Activated T-cell treated with anti-CD3 and anti-CD28 coated beads, Interleukin-2, amount 50 U/mL, for 48 hours (primary cell): ENCODE data around the gene FCGBP.

Experiments used
- DNase-seq, 2 experiments: peaks; one replicate each; pipeline ENCODE4 v3.0.0-alpha.2; 2020

The FCGBP gene

DNA sequence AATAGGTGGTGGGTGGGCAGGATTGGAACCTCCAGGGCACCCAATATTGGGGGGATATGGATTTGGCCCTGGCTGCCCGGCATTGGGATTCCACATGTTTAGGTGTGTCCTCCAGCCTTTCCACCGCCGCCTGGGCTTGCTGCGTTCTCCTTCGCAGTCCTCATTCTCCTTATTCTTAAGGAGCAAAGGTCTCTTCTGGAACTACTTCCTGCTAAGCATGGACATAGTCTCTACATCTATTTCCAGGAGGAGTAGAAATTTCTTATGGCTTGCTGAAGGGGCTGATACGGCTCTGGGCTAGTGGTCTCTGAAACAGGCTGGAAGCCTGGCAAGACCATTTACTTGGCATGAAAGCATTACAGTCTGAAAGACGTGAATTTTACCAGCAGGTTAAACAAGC, 9.2 kb upstream of the FCGBP start:
- peak; percentile 16 to 17 for DNase-seq

DNA sequence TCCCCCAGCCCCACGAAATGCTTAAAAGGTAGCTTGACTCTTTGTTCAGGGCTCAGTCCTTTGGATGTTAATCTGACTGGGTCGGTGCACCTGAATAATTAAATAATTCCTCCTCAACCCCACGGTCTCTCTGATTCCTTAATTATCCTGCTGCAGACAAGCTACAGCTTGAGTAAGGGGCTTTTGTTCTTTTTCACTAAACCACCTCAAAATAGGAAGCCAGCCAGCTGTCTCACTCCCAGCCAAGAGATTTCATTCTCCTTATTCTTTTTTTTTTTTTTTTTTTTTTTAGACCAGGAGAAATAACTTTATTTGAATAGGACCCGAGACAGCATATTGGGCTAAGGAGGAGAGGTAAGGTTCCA, 7.9 kb upstream of the FCGBP start:
- peak; percentile 16 to 17 for DNase-seq

DNA sequence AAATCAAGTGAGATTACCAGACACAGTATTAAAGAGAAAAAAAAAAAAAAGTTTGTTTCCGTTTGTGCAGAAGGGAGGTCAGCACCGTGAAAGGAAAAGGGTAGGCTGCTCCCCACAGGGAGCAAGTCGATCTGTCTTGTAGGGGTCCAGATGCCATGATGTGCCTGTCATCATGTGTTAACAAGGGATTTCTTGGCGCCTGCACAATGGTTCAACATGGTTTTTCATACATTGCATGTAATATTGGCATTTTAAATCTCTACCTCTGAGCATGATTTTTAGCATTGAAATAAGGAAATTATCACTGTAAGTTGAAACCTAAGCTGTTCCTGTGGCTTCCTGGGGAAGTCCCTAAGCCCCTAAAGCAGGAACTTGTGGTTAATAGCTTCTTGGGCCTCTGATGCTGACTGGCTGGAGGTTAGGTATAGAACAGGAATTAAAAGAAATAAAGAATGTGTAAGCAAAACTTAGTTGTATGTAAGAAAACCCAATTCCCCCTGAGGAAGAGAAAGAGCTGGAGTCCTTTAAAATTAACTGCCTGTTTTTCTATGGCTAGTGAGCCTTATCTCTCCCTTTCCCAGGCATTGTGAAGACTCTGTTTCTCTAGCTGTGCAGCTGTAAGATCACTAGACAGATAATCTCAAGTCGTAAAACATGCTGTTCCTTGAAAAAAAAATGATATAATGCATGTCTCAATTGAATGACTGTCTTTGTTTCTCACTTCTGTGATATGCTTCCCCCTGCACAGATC, 7.4 kb upstream of the FCGBP start:
- DNase-seq: peak; percentile 35 to 47

DNA sequence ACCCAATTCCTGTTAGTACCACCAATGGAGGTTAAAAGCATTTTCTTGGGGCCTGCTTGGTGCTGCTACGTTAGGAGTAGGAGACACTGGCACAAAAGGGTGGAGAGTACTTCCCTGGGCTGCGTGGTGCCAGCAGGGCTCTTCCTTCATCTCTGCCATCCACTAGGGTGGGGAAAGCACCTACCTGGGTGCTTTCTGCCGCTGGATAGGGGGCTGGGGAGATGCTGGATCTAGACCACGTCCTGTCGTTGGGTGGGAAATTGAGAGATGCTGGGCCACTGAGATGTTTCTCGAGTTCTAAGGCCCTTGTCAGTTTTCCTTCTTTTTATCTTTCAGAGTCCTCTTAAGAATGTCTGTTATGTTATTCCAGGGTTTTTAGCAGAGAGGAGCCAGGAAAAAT, 6.7 kb upstream of the FCGBP start:
- peak; percentile 30 to 34 for DNase-seq

DNA sequence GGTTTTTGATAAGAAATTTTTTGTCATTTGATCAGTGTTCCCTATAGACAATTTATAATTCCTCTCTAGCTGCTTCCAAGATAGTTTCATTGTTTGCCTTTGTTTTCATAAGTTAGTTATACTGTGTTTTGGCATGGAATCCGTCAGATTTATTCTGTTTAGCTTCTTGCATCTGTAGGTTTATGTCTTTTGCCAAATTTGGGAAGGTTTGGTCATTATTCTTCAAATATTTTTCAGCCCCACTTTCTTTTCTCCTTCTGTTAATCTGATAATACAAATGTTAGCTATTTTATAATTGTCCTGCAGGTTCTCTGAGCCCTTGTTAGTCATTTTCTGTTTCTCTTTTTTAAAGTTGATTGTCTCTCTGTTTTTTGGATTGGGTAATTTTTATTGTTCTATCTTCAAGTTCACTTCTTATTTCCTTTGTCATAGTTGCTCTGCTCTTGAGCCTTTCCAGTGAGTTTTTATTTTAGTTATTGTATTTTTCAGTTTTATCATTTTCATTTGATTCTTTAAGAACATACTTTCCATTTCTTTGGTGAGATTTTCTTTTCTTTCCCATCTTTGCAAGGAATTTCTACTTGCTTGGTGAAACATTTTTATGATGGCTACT, 5.9 kb upstream of the FCGBP start:
- DNase-seq: no peak

DNA sequence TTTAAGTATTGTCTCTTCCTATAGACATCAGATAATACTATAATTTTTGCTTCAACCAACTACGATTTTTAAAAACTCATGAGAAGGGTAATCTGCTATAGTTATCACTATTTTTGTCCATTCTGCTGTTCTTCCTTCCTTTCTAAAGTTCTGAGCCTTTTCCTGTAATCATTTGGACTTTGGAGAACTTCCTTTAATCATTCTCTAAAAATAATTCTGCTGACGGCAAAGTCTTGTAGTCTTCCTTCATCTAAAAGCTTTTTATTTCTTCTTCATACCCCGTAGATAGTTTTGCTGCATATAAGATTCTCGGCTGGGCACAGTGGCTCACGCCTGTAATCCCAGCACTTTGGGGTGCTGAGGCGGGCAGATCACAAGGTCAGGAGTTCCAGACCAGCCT, 5.1 kb upstream of the FCGBP start:
- no peak for DNase-seq

DNA sequence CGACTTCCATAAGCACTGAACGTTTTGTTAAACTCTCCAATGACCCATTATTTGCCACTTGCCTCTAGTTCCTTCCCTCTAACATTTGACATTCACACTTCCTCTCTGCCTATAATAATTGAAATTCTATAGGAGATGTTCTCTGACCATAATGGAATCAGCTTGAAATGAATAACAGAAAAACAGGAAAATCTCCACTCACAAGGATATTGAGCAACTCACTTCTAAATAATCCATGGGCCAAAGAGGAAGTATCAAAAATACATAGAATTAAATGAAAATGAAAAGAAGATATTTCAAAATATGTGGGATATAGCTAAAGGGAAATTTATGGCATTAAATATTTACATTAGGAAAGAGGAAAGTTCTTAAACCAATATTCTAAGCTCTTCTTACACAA, 3.4 kb upstream of the FCGBP start:
- no peak for DNase-seq

DNA sequence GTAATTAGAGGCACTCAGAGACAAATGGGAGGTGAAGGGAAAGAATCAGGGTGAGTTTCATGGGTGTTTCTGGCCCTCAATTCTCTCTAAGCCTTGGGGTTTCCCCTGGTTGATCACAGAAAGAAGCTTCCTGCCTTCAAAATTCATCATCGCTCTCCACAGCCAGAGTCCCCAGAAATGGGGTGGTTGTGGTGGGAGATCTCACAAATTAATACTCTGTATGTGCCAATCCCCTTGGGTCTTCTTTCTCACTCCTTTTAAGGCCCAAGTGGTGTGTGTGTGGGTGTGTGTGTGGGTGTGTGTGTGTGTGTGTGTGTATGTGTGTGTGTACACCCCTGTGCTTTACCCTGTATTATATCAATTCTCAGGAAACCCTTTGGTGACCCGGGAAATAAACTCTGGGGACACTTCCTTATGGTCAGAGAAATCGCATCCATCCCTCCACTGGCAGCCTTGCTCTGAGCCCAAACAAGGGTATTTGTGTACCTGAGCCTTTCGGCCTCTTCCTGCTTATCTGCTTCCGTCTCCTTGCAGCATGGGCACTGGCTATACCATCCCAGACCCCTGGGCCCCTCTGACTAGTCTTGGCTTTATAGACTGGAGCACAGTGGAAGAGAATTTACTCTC, 2.8 kb upstream of the FCGBP start:
- peak; percentile 48 to 66 for DNase-seq

DNA sequence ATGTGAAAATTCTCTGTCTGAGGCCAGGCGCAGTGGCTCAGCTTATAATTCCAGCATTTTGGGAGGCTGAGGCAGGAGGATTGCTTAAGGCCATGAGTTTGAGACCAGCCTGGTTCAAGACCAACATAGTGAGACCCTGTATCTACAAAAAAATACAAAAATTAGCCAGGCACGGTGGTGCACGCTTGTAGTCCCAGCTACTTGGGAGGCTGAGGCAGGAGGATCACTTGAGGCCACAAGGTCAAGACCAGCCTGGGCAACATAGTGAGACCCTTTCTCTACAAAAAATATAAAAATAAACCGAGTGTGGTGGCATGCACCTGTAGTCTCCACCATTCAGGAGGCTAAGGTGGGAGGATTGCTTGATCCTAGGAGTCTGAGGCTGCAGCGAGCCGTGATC, 2.2 kb upstream of the FCGBP start:
- DNase-seq: no peak

DNA sequence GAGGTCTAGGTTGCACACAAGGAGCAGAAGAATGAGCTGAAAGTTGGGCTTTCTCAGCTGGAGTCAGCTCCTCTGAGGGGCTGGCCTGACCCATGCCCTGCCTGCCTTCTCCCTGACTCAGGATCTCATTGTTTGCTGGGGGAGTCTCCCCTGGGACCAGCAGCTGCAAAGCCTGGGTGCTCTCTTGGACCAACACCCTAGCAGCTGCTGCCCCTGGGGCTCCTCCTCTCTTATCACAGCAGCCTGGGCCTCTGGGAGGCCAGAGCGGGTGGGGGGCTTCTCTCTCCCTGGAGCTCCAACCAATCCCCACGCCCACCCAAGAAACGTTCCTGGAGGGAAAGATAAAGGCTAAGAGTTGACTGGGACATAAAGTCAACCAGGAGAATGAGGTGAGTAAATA, 1.6 kb upstream of the FCGBP start:
- no peak for DNase-seq

DNA sequence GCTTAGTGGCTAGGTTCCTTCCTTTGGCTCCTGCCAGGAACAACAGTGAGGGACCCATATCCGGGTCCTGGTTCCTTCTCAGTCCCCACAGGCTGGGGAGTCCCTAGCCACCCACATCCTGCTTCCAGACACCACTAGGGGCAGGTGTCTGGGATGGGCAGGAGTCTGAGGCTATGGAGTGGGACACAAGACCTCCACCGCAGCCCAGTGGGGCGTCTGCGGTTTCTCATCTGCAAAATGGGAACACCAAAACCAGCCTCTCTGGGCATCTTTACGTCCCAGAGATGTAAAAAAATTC, 879 bp upstream of the FCGBP start:
- DNase-seq: no peak

DNA sequence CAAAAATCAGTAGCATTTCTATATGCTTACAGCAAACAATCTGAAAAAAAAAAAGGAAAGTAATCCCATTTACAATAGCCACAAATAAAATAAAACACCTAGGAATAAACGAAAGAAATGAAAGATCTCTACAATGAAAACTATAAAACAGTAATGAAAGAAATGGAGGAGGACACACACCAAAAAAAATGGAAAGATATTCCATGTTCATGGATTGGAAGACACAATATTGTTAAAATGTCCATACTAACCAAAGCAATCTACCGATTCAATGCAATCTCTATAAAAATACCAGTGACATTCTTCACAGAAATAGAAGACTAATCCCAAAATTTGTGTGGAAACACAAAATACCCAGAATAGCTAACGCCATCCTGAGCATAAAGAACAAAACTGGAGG, 4.7 kb downstream of the FCGBP start:
- no peak for DNase-seq

DNA sequence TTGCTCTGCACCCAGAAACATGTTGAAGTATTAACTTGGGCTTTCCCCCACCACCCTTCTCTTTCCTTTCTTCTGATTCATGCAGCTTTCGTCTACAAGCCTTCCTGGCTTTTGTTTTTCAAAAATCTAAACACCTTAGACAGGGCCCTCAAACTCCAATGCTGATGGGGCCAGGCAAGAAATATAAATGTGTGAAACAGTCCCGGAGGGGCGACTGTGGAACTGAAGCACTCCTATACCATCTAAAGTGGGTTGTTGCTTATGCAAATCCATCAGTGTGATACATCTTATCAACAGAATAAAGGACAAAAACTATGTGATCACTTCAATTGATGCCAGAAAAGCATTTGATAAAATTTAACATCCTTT, 6.1 kb downstream of the FCGBP start:
- DNase-seq: no peak

DNA sequence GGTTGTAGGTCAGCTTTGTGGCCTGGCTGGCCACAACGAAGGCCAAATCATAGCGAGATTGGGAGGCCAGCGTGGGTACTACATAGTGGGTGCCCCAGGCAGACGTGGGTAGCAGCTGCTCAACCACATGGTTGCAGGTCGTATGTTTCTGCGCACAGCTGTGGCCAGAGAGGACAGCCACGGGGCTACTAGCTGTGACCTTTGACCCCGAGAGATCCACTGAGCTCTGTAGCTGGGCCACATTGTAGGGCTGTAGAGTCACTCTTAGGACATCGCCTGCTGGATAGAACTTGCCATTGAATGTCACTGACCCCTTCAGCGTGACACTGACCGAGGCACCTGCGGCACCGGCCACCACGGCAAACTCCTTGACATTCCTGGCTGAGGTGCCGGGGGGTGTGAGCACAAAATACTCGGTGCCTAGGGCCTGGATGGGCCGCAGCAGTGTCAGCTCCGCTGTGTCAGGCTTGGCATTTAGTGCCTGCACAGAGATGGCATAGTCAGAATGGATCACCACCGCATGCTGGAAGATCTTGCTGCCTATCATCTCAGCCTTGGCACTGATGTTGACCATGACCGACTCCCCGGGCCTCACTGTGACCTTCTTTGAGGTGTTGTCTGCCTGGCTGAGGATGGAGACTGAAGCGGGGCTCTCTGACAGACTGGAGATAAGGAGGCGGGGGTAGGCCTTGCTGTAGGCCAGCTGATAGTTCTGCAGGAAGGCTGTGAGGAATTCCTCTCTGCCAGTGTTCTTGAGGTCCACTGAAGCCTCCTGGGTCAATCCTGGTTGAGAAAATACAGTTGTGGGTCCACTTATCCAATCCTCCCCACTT, 6.7 kb downstream of the FCGBP start:
- DNase-seq: peak; percentile 15 to 20

DNA sequence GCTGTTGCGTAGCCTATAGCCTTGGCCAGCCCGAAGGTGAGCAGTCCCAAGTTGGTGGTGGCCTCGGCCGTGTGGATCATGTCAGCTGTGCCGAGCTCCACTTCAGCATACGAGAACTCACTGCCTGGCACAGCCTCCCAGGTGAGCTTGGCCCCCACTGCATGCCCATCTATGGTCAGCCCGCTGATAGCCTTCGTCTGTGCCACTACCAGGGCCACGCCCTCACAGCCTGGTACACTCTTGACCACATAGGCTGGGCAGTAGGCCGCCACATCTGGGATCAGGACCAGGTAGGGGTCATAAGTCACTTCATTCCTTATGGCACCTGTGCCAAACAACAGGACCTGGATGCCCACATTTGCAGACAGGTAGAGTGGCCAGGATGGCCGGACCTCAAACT, 7.4 kb downstream of the FCGBP start:
- DNase-seq: peak in 1 of 2 experiments; percentile 14

DNA sequence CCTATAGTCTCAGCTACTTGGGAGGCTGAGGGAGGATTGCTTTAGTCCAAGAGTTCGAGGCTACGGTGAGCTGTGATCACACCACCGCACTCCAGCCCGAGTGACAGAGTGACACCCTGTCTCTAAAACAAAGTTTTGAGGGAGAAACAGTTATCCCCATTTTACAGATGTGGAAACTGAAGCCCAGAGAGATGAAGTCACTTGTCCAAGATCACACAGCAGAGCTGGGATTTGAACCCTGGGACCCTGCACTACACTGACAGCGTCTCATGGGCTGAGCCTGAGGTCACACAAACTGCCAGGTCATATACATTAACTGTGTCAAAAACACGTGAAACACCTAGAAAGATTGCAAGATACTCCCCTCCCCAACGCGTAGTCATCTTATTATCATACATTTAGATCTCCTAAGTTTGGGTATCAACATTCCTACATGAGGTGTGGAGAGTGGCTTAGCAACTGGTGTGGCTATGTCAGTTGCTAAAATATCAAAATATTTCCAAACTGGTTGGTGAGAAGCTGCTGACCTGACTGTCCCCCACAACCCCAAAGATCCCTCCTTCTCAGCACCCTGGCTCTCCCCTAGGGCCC, 8.2 kb downstream of the FCGBP start:
- peak in 1 of 2 experiments; percentile 14 for DNase-seq

DNA sequence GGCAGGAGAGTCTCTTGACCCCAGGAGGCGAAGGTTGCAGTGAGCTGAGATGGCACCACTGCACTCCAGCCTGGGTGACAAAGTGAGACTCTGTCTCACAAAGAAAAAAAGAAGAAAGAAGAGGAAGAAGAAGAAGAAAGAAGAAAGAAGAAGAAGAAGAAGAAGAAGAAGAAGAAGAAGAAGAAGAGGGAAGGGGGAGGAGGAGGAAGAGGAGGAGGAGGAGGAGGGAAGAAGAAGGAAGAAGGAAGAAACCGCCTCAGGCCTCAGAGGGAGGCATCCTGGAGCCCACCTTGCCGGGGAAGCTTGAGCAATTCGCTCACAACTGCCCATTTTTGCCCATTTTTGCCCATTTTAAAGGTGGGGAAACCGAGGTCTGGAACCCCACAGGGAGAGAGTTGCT, 9.5 kb downstream of the FCGBP start:
- DNase-seq: no peak

DNA sequence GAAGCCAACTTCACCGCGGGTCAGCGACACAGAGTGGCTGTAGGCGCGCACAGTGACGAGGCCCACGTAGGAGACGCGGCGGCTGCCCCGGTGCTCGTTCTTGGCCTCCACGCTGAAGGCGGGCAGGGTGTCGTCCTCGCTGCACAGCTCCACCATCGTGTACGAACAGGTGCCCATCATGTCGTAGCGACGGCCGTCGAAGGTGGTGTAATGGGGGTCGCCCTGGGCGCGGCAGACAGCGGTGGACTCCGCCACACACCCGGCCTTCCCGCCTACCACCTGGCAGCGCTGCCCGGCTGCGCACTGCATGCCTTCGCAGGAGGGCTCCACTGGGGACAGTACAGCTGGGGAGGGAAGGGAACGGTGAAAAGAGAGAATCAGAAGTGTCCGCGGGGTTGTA, 10.0 kb downstream of the FCGBP start:
- peak; percentile 1 to 10 for DNase-seq

DNA sequence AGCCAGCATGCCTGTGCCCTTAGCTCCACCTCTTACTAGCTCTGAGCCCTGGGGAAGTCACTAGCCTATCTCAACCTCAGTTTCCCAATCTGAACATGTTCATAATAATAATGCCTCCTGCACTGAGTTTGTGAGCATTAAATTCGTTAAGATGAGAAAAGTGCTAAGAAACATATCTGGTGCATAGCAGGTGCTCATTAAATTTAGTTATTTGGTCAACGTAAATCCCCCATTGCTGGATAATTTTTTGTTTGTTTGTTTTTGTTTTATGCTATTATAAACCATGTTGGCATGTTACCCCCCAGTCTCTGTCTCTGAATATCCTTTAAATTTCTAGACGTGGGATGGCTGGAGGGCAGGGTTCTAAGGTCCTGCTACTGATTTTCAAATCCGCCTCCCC, 10.6 kb downstream of the FCGBP start:
- DNase-seq: no peak

DNA sequence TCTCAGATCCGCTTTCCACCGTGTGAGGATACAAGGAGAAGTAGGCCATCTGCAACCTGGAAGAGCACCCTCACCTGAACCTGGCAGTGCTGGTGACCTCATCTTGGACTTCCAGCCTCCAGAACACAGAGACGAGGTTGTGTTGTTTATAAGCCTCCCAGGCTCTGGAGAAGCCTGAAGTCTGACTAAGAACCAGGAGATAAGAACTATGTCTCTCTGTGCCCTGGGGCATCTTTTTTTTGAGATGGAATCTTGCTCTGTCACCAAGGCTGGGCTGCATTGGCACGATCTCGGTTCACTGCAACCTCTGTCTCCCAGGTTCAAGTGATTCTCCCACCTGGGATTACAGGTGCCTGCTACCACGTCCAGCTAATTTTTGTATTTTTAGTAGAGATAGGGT, 14.5 kb downstream of the FCGBP start:
- DNase-seq: no peak

DNA sequence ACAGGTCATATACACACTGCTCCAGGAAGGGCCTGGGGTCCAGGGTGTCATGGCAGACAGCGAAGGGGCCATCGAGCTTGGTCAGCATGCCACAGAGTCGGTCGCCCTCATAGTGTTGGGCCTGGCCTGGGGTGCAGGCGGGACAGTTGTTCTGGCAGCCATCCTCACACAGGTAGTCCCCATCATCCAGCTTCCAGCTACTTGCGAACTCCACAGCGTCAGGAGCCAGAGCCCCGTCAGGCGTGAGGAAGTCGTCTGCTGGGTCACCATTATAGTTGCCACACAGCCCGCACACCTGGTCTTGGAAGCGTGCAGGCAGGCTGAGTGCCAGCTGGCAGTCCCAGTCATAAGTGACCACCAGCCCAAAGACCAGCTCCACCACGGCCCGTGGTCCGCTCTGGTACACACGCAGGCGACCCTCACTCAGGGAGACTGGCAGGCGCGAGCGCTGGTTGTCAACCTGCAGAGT, 16.2 kb downstream of the FCGBP start:
- DNase-seq: no peak

DNA sequence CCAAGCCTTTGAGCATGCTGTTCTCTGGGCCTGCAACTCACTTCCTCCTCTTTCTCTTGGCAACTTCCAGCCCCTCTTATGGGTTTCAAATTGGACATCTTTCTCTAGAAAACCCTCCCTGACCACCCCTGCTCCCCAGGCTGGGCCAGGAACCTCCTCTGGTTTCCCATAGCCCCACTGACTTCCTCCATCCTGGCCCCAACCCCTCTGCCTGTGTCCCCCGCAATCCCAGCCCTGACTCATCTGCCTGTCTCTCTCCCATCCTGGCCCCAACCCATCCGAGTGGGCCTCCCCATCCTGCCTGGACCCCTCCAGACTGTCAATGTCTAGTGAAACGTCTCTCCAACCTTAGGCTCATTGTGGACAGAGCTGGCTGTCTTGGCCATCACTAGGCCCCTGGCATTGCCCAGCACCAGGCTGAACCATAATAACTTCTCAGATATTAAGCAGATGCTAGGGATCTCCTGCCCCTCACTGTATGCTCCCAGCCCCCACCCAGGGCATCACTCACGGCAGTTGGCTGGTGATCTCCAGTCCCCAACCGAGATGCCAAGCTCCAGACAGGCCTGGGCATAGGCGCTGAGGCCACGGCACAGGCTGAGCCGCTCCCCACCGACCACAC, 16.8 kb downstream of the FCGBP start:
- DNase-seq: no peak

DNA sequence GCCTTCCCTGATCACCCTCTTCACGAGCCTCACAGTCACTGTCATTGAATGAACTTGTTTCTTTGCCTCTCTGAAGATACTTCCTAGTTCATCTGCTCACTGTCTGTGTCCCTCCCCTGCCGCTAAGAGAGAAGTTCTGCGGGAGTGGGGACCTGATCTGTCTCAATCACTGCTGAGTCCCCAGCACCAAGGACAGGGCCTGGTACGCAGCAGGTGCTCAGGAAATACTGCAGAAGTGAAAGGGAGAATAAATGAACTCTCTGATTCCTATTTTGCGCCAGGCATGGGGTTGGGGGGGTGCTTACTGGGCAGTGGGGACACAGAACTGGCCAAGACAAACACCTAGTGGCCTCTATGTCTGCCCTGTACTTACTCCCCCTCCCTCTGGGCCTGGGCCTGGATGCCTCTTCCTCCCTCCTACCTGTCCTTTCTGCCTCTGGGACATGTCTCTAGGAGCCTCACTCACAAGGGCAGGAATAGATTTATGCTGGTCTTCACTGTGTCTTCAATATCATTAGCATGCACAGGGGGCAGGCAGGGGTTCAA, 17.5 kb downstream of the FCGBP start:
- DNase-seq: no peak
